CD4-positive, alpha-beta T cell (primary cell): ENCODE data around the gene CD247. TPM values are rescaled to one million over a fixed set of nuclear protein-coding genes. Genes with fewer than 3 reads are reported as not detected.
A peak's percentile ranks its signal among the peaks of the same experiment; 100 is the strongest.

Experiments
- ATAC-seq: fragments of 200-7000 bp; cut with Tn5 transposase; one replicate; pipeline ENCODE4 v1.10.0; 2022; ENCODE audit warnings: mild to moderate bottlenecking; ENCODE audit not compliant: poor library complexity
- CTCF ChIA-PET: fragments of 350-600 bp; sonication (Branson Sonifier 250); formaldehyde crosslinking; loops from one replicate; lab custom pipeline; 2021; ENCODE audit warnings: antibody characterized with exemption, inconsistent platforms; lab: Charles Lee
- POLR2A ChIA-PET: fragments of 350-600 bp; sonication (Branson Sonifier 250); formaldehyde crosslinking; loops from one replicate; lab custom pipeline; 2021; ENCODE audit warnings: antibody characterized with exemption, inconsistent platforms; lab: Charles Lee
- DNase-seq, 14 experiments: peaks; one replicate each; pipeline ENCODE4 v3.0.0-alpha.2; 2013 to 2020; ENCODE audit warnings: mixed read lengths in 2 of 14
- H3K27ac ChIP-seq, 2 donors: one replicate each; pipeline versions ENCODE4 v1.5.1 to v1.7.0; 2013; ENCODE audit warnings: low read length in 2 of 2, low read depth in 1 of 2, mild to moderate bottlenecking in 1 of 2
- H3K27me3 ChIP-seq, 2 experiments: 1 replicate in 1 of 2; 2 replicates in 1 of 2; pipeline versions ENCODE4 v1.6.1 to v1.7.0; 2013; ENCODE audit warnings: low read length in 2 of 2, control low read depth in 1 of 2, mild to moderate bottlenecking in 1 of 2, moderate library complexity in 1 of 2; ENCODE audit not compliant: insufficient read depth in 2 of 2, control insufficient read depth in 1 of 2
- H3K36me3 ChIP-seq: one replicate; pipeline ENCODE4 v1.6.1; 2013; ENCODE audit warnings: low read length, control low read depth; ENCODE audit not compliant: insufficient read depth
- H3K4me1 ChIP-seq: one replicate; pipeline ENCODE4 v1.6.1; 2013; ENCODE audit warnings: low read length, control low read depth; ENCODE audit not compliant: insufficient read depth
- H3K4me3 ChIP-seq: one replicate; pipeline ENCODE4 v1.5.1; 2013; ENCODE audit warnings: mild to moderate bottlenecking, low read length, moderate library complexity
- H3K9me3 ChIP-seq, 2 experiments: 1 replicate in 1 of 2; 2 replicates in 1 of 2; pipeline versions ENCODE4 v1.6.1 to v1.7.0; 2013; ENCODE audit warnings: low read length in 2 of 2, mild to moderate bottlenecking in 2 of 2, control low read depth in 1 of 2, moderate library complexity in 1 of 2; ENCODE audit not compliant: control insufficient read depth in 1 of 2, insufficient read depth in 1 of 2
- H3K27ac Mint-ChIP-seq: one replicate; pipeline ENCODE4 v1.8.0; 2020; ENCODE audit warnings: mixed read lengths
- H3K27me3 Mint-ChIP-seq: one replicate; pipeline ENCODE4 v1.8.0; 2021; ENCODE audit warnings: mixed read lengths
- H3K36me3 Mint-ChIP-seq: one replicate; pipeline ENCODE4 v1.8.0; 2021; ENCODE audit warnings: low read depth, mixed read lengths
- H3K4me1 Mint-ChIP-seq: one replicate; pipeline ENCODE4 v1.8.0; 2021; ENCODE audit warnings: low read depth, mixed read lengths
- H3K4me3 Mint-ChIP-seq: one replicate; pipeline ENCODE4 v1.8.0; 2020; ENCODE audit warnings: mild to moderate bottlenecking, mixed read lengths
- H3K9me3 Mint-ChIP-seq: one replicate; pipeline ENCODE4 v1.8.0; 2020; ENCODE audit warnings: mixed read lengths
- intact Hi-C, 2 experiments: fragments of 100-400 bp; cut with DNase I in 1 of 2; cut with micrococcal nuclease in 1 of 2; formaldehyde crosslinking; loops; one replicate each; pipeline versions ENCODE4 v1.15.1 to v1.9.0; 2023 to 2025; cut with DNase I, micrococcal nuclease
- total RNA-seq, 174 experiments: library from RNA in 2 of 174; stranded (reverse) in 2 of 174; gene quantifications; one replicate each; pipeline ENCODE4 v1.2.3 and lab custom pipeline; 2021 to 2026
- TF ChIP-seq, protein P1 (sequence below): fragments of 200-600 bp; IDR thresholded peaks from one replicate; pipeline ENCODE4 v1.8.0; 2022; ENCODE audit warnings: antibody characterized with exemption, mild to moderate bottlenecking

Gene CD247
- total RNA-seq, 2 experiments from 2014 or later, result 355 to 378 TPM

GRCh38 chr1:167425482-167425881 is 92.8 kb downstream of the CD247 start:
- Histone ChIP-seq H3K9me3 (no peaks in the 10 kb centered on the region), H3K4me3 (no peak overlapping the region), H3K27me3 (no peaks in the 10 kb centered on the region), H3K27ac (no peak overlapping the region), H3K4me1 (peaks cover 20% of the 10 kb centered on the region), H3K36me3 (peaks cover 6% of the 10 kb centered on the region)
- peak overlapping the region; percentile 80 for H3K27ac Mint-ChIP-seq
- ATAC-seq, result no peak
- intact Hi-C loops, result loop anchor here in 1 of 2 experiments (10.0 kb wide), 1 partner anchor 269 kb away; no protein-coding TSS in a partner anchor
- no peak overlapping the region for H3K4me3 Mint-ChIP-seq
- TF ChIP-seq, protein P1, sequence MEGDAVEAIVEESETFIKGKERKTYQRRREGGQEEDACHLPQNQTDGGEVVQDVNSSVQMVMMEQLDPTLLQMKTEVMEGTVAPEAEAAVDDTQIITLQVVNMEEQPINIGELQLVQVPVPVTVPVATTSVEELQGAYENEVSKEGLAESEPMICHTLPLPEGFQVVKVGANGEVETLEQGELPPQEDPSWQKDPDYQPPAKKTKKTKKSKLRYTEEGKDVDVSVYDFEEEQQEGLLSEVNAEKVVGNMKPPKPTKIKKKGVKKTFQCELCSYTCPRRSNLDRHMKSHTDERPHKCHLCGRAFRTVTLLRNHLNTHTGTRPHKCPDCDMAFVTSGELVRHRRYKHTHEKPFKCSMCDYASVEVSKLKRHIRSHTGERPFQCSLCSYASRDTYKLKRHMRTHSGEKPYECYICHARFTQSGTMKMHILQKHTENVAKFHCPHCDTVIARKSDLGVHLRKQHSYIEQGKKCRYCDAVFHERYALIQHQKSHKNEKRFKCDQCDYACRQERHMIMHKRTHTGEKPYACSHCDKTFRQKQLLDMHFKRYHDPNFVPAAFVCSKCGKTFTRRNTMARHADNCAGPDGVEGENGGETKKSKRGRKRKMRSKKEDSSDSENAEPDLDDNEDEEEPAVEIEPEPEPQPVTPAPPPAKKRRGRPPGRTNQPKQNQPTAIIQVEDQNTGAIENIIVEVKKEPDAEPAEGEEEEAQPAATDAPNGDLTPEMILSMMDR, result no peak
- ChIA-PET CTCF (no interaction called here), POLR2A (interaction anchor here (0.9 to 1.2 kb wide), 3 partner anchors 9 to 92 kb away, joined by 3 read pairs; no protein-coding TSS in a partner anchor)
- no peaks in the 10 kb centered on the region for H3K27me3 Mint-ChIP-seq
- peaks cover 22% of the 10 kb centered on the region for H3K36me3 Mint-ChIP-seq
- H3K4me1 Mint-ChIP-seq, result peaks cover 38% of the 10 kb centered on the region
- no peak for DNase-seq
- no peaks in the 10 kb centered on the region for H3K9me3 Mint-ChIP-seq

GRCh38 chr1:167423684-167424619 is 94.4 kb downstream of the CD247 start:
- no peak for DNase-seq
- peak overlapping the region; percentile 12 for H3K27ac Mint-ChIP-seq
- CTCF ChIA-PET, result interaction anchor here (1.2 to 1.4 kb wide), 3 partner anchors 110 to 514 kb away, joined by 3 to 5 read pairs (median 3); no protein-coding TSS in a partner anchor
- no peaks in the 10 kb centered on the region for H3K36me3 ChIP-seq
- no peak overlapping the region for H3K27ac ChIP-seq
- no peaks in the 10 kb centered on the region for H3K27me3 Mint-ChIP-seq
- peaks cover 9% of the 10 kb centered on the region for H3K36me3 Mint-ChIP-seq
- H3K27me3 ChIP-seq, result no peaks in the 10 kb centered on the region
- H3K4me1 ChIP-seq, result peaks cover 4% of the 10 kb centered on the region
- TF ChIP-seq, protein P1, result no peak
- no peak overlapping the region for H3K4me3 ChIP-seq
- H3K9me3 Mint-ChIP-seq, result no peaks in the 10 kb centered on the region
- ATAC-seq, result no peak
- intact Hi-C loops, result loop anchor here in 1 of 2 experiments (10.0 kb wide), 1 partner anchor 271 kb away; no protein-coding TSS in a partner anchor
- no peaks in the 10 kb centered on the region for H3K9me3 ChIP-seq
- peaks cover 27% of the 10 kb centered on the region for H3K4me1 Mint-ChIP-seq
- POLR2A ChIA-PET, result interaction anchor here (1.2 to 1.3 kb wide), 2 partner anchors 81 to 93 kb away, joined by 3 to 4 read pairs; no protein-coding TSS in a partner anchor
- H3K4me3 Mint-ChIP-seq, result no peak overlapping the region

- no peaks in the 10 kb centered on the region for H3K27me3 ChIP-seq
- POLR2A ChIA-PET, result interaction anchor here (1.0 kb wide), 1 partner anchor 95 kb away, joined by 3 read pairs; no protein-coding TSS in a partner anchor
- H3K4me3 Mint-ChIP-seq, result no peak overlapping the region
- H3K27me3 Mint-ChIP-seq, result no peaks in the 10 kb centered on the region
- no peaks in the 10 kb centered on the region for H3K9me3 Mint-ChIP-seq
- H3K27ac Mint-ChIP-seq, result no peak overlapping the region
- H3K36me3 Mint-ChIP-seq, result peaks cover 23% of the 10 kb centered on the region
- peaks cover 8% of the 10 kb centered on the region for H3K4me1 Mint-ChIP-seq
- H3K36me3 ChIP-seq, result peaks cover 9% of the 10 kb centered on the region
- H3K4me3 ChIP-seq, result no peak overlapping the region
- ATAC-seq (no peak), DNase-seq (no peak)
- TF ChIP-seq, protein P1, result no peak
- CTCF ChIA-PET, result interaction anchor here (0.5 to 1.3 kb wide), 2 partner anchors 22 to 376 kb away, joined by 4 read pairs; no protein-coding TSS in a partner anchor
- no peaks in the 10 kb centered on the region for H3K4me1 ChIP-seq
- H3K27ac ChIP-seq, result no peak overlapping the region
- intact Hi-C loops, result loop anchor here in 1 of 2 experiments (10.0 kb wide), 1 partner anchor 274 kb away; no protein-coding TSS in a partner anchor
- no peaks in the 10 kb centered on the region for H3K9me3 ChIP-seq
Observed at GRCh38 chr1:167420510-167420909, 97.8 kb downstream of the CD247 start.
